Measurements from ENCODE around the gene SLC4A2.
"Not testable (repeated sequence)": the region's sequence is repeated elsewhere in the genome, so short reads cannot be mapped to it uniquely, and the experiment has no call there.

The SLC4A2 gene

GRCh38 chr7:151019130-151019447 lies 40.3 kb upstream of the SLC4A2 start:
- no peak for DNase-seq (ENCODE audit: extremely low read depth, insufficient read length)
- peaks cover 2% of the 10 kb centered on the region for H3K27me3 ChIP-seq (replicated peaks; ENCODE audit: control insufficient read depth, insufficient read depth, low read length)
- no peaks in the 10 kb centered on the region for H3K36me3 ChIP-seq (ENCODE audit: control insufficient read depth, insufficient read depth, low read length)
- H3K4me3 ChIP-seq (replicated peaks; ENCODE audit: low read depth, low read length): no peak overlapping the region
- TF ChIP-seq CTCF (IDR thresholded peaks at IDR 0.05; ENCODE audit: insufficient read depth, low read length, poor library complexity, severe bottlenecking): no peak

DNA sequence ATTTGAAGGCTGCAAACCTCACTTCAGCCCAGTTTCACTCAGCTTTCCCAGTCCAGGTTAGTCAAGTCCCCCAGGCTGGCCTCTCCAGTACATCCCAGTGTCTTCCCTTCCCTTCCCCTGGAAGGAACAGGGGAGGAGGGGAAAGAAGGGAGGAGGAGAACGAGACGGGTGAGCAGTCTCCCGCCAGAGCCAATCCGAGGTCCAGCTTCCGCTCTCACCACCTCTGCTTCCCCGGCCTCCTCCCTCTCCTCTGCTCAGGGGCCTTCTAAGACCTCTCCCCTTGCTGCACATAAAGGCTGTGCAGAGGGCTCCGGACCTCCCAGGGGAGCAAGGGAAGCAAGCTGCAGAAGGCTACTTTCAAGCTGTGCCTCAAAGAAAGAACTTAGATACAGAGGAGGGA lies 39.2 kb upstream of the SLC4A2 start:
- no peak for DNase-seq (ENCODE audit: extremely low read depth, insufficient read length)
- H3K36me3 ChIP-seq (ENCODE audit: control insufficient read depth, insufficient read depth, low read length): no peaks in the 10 kb centered on the region
- no peak overlapping the region for H3K4me3 ChIP-seq (replicated peaks; ENCODE audit: low read depth, low read length)
- H3K27me3 ChIP-seq (replicated peaks; ENCODE audit: control insufficient read depth, insufficient read depth, low read length): peaks cover 2% of the 10 kb centered on the region
- no peak for TF ChIP-seq CTCF (IDR thresholded peaks at IDR 0.05; ENCODE audit: insufficient read depth, low read length, poor library complexity, severe bottlenecking)

- DNase-seq (ENCODE audit: extremely low read depth, insufficient read length): no peak
- Histone ChIP-seq H3K27me3 (replicated peaks; ENCODE audit: control insufficient read depth, insufficient read depth, low read length) (peaks cover 2% of the 10 kb centered on the region), H3K4me3 (replicated peaks; ENCODE audit: low read depth, low read length) (no peak overlapping the region), H3K36me3 (ENCODE audit: control insufficient read depth, insufficient read depth, low read length) (no peaks in the 10 kb centered on the region)
- no peak for TF ChIP-seq CTCF (IDR thresholded peaks at IDR 0.05; ENCODE audit: insufficient read depth, low read length, poor library complexity, severe bottlenecking)
These were observed 36.2 kb upstream of the SLC4A2 start for GRCh38 chr7:151023232-151023631.

- no peak within 1 kb of the TSS for H3K4me3 ChIP-seq (replicated peaks; ENCODE audit: low read depth, low read length)
- H3K27me3 ChIP-seq (replicated peaks; ENCODE audit: control insufficient read depth, insufficient read depth, low read length): peaks cover 2% of the 10 kb centered on the region
- no peak for DNase-seq (ENCODE audit: extremely low read depth, insufficient read length)
- TF ChIP-seq CTCF (IDR thresholded peaks at IDR 0.05; ENCODE audit: insufficient read depth, low read length, poor library complexity, severe bottlenecking): no peak
- H3K36me3 ChIP-seq (ENCODE audit: control insufficient read depth, insufficient read depth, low read length): no peaks in the 10 kb centered on the region
These were observed 34.8 kb upstream of the SLC4A2 start, which contains the start of gene ATG9B for GRCh38 chr7:151024435-151025056. Gene ATG9B, minus strand, starts transcription at chr7:151024494. Its CDS starts 71 bp downstream, at chr7:151024423.

DNA sequence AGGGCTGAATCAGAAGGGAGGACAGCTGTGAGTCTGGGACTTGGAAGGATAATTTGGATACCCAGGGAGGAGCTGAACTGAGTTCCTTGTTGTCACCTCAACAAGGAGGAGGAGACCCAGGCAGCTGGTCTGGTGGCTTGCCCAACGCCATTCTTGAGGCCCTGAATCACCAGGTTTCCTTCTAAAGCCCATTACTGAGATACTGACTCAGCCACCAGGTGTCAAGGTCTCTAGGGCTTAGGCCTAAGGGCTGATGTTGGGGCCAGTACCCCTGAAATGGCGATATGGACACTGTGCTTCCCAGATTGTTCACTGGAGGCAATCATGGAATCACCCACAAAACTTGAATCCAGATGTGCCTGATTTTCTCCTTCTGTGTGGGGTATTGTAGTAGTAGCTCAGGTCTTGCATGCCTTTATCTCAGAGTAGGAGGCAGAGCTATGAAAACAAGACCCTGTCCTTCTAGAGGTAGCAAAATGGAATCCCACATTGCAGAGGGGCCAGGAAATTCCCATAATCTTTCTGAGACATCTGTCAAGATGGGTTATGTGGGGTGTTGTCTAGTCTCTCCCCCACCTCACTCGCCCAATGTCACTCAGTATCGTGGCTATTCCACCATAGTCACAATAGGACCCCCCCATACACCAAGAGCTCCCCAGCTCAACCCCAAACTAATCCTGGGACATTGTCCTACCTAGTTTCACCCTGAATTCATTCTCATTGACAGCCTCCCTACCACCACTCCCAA lies 33.3 kb upstream of the SLC4A2 start:
- Histone ChIP-seq H3K27me3 (replicated peaks; ENCODE audit: control insufficient read depth, insufficient read depth, low read length) (no peaks in the 10 kb centered on the region; the same call in 1 of the 2 replicates), H3K4me3 (replicated peaks; ENCODE audit: low read depth, low read length) (no peak overlapping the region), H3K36me3 (ENCODE audit: control insufficient read depth, insufficient read depth, low read length) (no peaks in the 10 kb centered on the region)
- no peak for TF ChIP-seq CTCF (IDR thresholded peaks at IDR 0.05; ENCODE audit: insufficient read depth, low read length, poor library complexity, severe bottlenecking)
- DNase-seq (ENCODE audit: extremely low read depth, insufficient read length): no peak

- not testable (repeated sequence) for H3K4me3 ChIP-seq (replicated peaks; ENCODE audit: low read depth, low read length); DNase-seq (ENCODE audit: extremely low read depth, insufficient read length); H3K27me3 ChIP-seq (replicated peaks; ENCODE audit: control insufficient read depth, insufficient read depth, low read length); H3K36me3 ChIP-seq (ENCODE audit: control insufficient read depth, insufficient read depth, low read length)
These were observed 32.3 kb upstream of the SLC4A2 start for GRCh38 chr7:151026771-151027727.

- H3K36me3 ChIP-seq (ENCODE audit: control insufficient read depth, insufficient read depth, low read length); DNase-seq (ENCODE audit: extremely low read depth, insufficient read length); H3K27me3 ChIP-seq (replicated peaks; ENCODE audit: control insufficient read depth, insufficient read depth, low read length): not testable (repeated sequence)
- H3K4me3 ChIP-seq (replicated peaks; ENCODE audit: low read depth, low read length): peak overlapping the region; percentile 58
These were observed 31.7 kb upstream of the SLC4A2 start for GRCh38 chr7:151027728-151028130.

Data from GM06990 (cell line).